Urinary bladder (tissue), 4 donors: ENCODE measurements around the gene IRF2BP2. TPM values are rescaled to one million over a fixed set of nuclear protein-coding genes. Genes with fewer than 3 reads are reported as not detected.

Experiments used
- DNase-seq: peaks from one replicate; pipeline ENCODE4 v3.0.0-alpha.2; 2015; ENCODE audit errors: extremely low spot score
- H3K27ac ChIP-seq: one replicate; pipeline ENCODE4 v1.5.1; 2013; ENCODE audit warnings: low read depth, mild to moderate bottlenecking, moderate library complexity
- H3K36me3 ChIP-seq: one replicate; pipeline ENCODE4 v1.6.1; 2013; ENCODE audit warnings: mild to moderate bottlenecking, moderate library complexity; ENCODE audit not compliant: insufficient read depth
- H3K4me1 ChIP-seq: one replicate; pipeline ENCODE4 v1.6.1; 2013; ENCODE audit warnings: mild to moderate bottlenecking, moderate library complexity; ENCODE audit not compliant: insufficient read depth
- H3K4me3 ChIP-seq: one replicate; pipeline ENCODE4 v1.5.1; 2013; ENCODE audit warnings: low read depth, low read length
- WGBS: extraction: QIAGEN DNeasy Blood & Tissue Kit; methylation state at CpG from one replicate; pipeline ENCODE4 v1.1.7; 2013; 5-methylcytosine and 5-hydroxymethylcytosine counted together
- polyA plus RNA-seq: library from polyadenylated mRNA; stranded (reverse); fragments of 200-250 nt; gene quantifications from one replicate; pipeline ENCODE4 v1.2.3, GENCODE V29; 2013
- total RNA-seq: library from RNA; depleted of rRNA; stranded (reverse); fragments of >200 nt; gene quantifications from one replicate; pipeline ENCODE4 v1.2.3, GENCODE V29; 2014
- donor health status: healthy with polysubstance abuse.
- donor health status: healthy.

The IRF2BP2 gene
- total and polyA plus RNA-seq, 2 donors, result 137 TPM

- H3K36me3 ChIP-seq, result no peaks in the 10 kb centered on the region
- no peak overlapping the region for H3K4me3 ChIP-seq
- 66% methylated on average over 6 of the region's 6 CpGs for WGBS
- DNase-seq, result no peak
- H3K4me1 ChIP-seq, result peaks cover 1% of the 10 kb centered on the region
- no peak overlapping the region for H3K27ac ChIP-seq
Observed at GRCh38 chr1:234584420-234584805, 25.6 kb downstream of the IRF2BP2 start.

DNA sequence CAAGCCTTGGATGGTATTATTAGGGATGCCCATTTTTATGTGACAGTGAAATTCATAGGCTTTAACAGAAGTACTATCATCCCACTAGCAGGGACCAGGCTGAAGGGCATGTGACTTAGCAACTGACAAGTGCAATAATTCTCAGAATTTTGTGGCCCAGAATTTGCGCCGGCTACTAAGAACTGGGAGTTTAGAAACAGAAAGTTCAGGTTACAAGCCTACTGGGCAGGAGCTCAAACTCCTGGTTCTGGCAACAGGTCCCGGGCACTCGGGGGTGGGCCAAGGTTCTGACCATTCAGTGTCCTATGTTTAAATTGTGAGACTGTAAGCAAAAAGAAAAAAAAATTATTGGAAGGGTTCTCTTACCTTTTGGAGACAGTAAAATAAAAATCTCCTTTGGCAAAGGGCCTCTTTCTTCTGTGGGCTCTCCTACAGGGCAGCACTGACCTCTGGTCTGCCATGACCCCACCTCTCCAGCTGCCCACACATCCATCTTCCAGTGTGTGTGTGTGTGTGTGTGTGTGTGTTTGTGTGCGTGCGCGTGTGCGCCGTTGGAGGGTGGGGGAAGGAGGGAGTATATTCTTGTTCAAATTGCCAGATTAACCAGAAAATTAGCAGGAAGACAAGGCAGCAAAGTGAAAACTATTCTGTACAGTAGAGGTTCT lies 26.1 kb downstream of the IRF2BP2 start:
- no peak for DNase-seq

DNA sequence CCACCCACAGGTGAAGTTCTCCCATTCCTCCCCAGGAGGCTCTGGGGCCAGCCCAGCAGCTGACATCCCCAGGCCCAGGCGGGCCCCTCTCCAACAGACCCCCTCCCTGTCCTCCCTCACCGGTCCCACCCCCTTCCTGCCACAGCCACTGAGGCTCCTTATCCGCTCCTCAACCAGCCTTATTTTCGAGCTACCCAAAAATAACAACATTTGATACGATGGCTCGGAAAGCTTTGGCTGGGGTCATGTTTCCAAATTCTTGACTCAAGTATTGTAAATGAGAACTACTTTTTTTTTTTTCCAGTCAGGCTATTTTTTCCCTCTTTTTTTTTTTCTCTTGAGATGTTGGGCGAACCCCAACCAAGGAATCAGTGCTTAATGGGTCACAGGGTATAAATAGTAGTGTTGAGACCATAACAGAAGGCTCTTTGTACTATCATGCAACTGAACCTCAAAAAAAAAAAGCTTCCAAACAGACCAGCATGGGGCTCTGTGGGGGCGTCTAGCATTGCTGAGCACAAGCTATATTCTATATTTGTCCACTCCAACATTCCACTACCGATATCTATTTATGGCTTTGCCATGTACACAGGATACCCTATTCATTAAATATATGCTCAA lies 27.2 kb downstream of the IRF2BP2 start:
- DNase-seq, result no peak
- Histone ChIP-seq H3K36me3 (no peaks in the 10 kb centered on the region), H3K27ac (no peak overlapping the region), H3K4me1 (peaks cover 1% of the 10 kb centered on the region), H3K4me3 (no peak overlapping the region)
- 39% methylated on average over 9 of the region's 9 CpGs for WGBS

More for the DNA sequence above, 26.1 kb downstream of the IRF2BP2 start:
- WGBS, result 65% methylated on average over 9 of the region's 9 CpGs
- H3K36me3 ChIP-seq, result no peaks in the 10 kb centered on the region
- no peak overlapping the region for H3K4me3 ChIP-seq
- H3K4me1 ChIP-seq, result peaks cover 1% of the 10 kb centered on the region
- H3K27ac ChIP-seq, result no peak overlapping the region

DNA sequence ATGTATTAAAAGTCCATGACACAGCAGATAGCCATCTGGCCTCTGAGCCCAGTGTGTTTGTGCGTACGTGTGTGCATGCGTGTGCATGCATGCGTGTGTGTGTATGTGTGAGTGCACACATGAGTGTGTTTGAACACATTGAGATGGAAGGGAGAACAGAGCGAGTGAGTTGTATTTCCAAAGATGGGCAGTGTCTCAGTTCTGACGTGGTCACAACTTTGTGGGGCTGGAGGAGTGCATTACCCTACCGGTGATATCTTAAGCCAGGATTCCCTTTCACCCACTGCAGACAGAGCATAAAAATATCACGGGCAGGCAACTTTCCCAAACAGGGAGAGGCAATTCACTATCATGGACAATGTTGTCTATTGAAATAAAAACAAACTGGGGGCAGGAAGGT lies 27.8 kb downstream of the IRF2BP2 start:
- H3K4me3 ChIP-seq, result no peak overlapping the region
- WGBS, result 44% methylated on average over 8 of the region's 8 CpGs
- no peaks in the 10 kb centered on the region for H3K36me3 ChIP-seq
- no peak overlapping the region for H3K27ac ChIP-seq
- peaks cover 1% of the 10 kb centered on the region for H3K4me1 ChIP-seq
- DNase-seq, result no peak

GRCh38 chr1:234581063-234581714 lies 28.8 kb downstream of the IRF2BP2 start:
- DNase-seq, result no peak
- WGBS, result 86% methylated on average over 7 of the region's 7 CpGs
- H3K4me3 ChIP-seq, result no peak overlapping the region
- no peak overlapping the region for H3K27ac ChIP-seq
- no peaks in the 10 kb centered on the region for H3K36me3 ChIP-seq
- H3K4me1 ChIP-seq, result peaks cover 1% of the 10 kb centered on the region

DNA sequence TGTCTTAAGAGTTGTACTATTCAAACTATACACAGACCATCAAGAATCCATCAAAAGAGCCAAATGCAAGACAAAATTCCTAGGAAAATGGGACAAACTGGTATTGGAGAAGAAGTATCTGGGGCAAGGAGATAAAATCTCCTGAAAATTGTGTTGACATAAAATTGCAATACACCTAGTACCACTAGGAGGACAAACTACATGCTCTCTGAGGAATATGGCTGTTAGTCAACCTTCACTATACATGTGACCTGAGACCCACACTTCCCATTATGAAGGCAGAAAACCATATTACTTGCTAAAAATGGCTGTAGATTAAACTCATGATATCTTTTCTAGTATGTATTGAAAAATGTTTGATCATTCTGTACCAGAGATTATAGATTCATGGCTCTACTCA lies 30.0 kb downstream of the IRF2BP2 start:
- H3K4me3 ChIP-seq, result no peak overlapping the region
- no peak overlapping the region for H3K27ac ChIP-seq
- peaks cover 1% of the 10 kb centered on the region for H3K4me1 ChIP-seq
- no peak for DNase-seq
- no peaks in the 10 kb centered on the region for H3K36me3 ChIP-seq

- H3K4me1 ChIP-seq, result peaks cover 1% of the 10 kb centered on the region
- WGBS, result 88% methylated on average over 8 of the region's 8 CpGs
- no peaks in the 10 kb centered on the region for H3K36me3 ChIP-seq
- H3K27ac ChIP-seq, result no peak overlapping the region
- H3K4me3 ChIP-seq, result no peak overlapping the region
- DNase-seq, result no peak
Observed at GRCh38 chr1:234578735-234579134, 31.2 kb downstream of the IRF2BP2 start.

GRCh38 chr1:234578087-234578486 lies 31.9 kb downstream of the IRF2BP2 start:
- Histone ChIP-seq H3K27ac (no peak overlapping the region), H3K36me3 (no peaks in the 10 kb centered on the region), H3K4me1 (peaks cover 1% of the 10 kb centered on the region), H3K4me3 (no peak overlapping the region)
- no peak for DNase-seq
- WGBS, result 92% methylated on average over 2 of the region's 2 CpGs

- Histone ChIP-seq H3K27ac (no peak overlapping the region), H3K4me1 (no peaks in the 10 kb centered on the region), H3K36me3 (no peaks in the 10 kb centered on the region), H3K4me3 (no peak overlapping the region)
- 39% methylated on average over 2 of the region's 2 CpGs for WGBS
- no peak for DNase-seq
Observed at GRCh38 chr1:234573711-234574299, 36.2 kb downstream of the IRF2BP2 start.

- Histone ChIP-seq H3K4me3 (no peak overlapping the region), H3K27ac (no peak overlapping the region), H3K4me1 (no peaks in the 10 kb centered on the region), H3K36me3 (no peaks in the 10 kb centered on the region)
- no peak for DNase-seq
- 80% methylated on average over 7 of the region's 7 CpGs for WGBS
Observed at GRCh38 chr1:234572966-234573365, 37.0 kb downstream of the IRF2BP2 start.

DNA sequence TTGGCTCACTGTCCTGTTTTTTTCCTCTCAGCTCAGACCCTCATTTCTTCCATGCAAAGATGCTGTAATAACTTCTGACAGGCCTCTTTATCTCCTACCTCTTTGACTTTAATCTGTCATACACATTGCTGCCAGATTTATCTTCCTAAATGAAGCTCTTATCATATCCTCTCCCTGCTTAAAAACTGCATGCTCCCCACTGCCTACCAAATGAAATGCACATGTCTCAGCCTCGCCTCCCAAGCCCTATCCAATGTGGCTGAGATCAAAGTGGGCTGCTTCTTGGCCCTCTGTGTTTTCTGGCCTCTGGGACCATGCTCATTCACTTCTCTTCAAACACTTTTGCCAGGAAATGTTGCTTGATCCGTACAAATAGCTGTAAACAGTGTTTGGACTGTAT lies 38.3 kb downstream of the IRF2BP2 start:
- no peak for DNase-seq
- H3K4me1 ChIP-seq, result no peaks in the 10 kb centered on the region
- no peak overlapping the region for H3K27ac ChIP-seq
- 65% methylated on average over 2 of the region's 2 CpGs for WGBS
- no peak overlapping the region for H3K4me3 ChIP-seq
- no peaks in the 10 kb centered on the region for H3K36me3 ChIP-seq

DNA sequence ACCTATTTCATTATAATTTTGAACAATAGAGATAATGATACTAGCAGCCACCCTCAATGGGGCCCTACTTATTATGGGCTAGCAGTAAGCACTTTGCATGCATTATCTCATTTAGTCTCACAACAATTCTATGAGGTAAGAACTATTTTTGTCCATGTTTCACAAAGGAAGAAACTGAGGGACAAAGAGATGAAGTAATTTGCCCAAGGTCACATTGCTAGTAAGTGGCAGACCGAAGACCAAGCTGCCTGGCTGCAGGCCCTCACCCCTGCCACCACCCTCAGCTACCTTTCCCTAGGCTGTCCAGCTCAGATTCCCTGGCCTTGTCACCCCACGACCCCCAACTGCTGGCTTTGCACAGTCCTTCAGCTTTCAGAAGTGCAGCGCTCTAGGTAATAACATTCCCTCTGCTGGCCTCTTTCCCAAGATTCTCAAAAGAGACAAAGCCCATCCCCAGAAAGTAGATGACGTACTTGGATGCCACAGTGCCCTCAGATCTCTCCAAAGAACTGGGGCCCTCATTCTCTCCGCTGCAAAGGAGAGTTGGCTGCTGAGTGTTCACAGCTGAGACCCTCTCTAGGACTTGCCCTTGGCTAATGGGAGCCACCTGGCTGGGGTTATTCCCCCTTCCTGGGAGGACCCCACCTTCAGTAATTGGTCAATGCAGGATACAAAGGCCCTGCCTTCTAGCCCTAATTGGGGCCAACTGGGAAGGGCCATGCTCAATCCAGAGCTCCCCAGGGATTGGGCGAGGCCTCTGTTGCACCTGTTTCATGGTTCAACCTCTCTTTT lies 39.5 kb downstream of the IRF2BP2 start:
- no peaks in the 10 kb centered on the region for H3K4me1 ChIP-seq
- no peak overlapping the region for H3K4me3 ChIP-seq
- no peak for DNase-seq
- H3K36me3 ChIP-seq, result no peaks in the 10 kb centered on the region
- no peak overlapping the region for H3K27ac ChIP-seq
- 88% methylated on average over 6 of the region's 6 CpGs for WGBS

DNA sequence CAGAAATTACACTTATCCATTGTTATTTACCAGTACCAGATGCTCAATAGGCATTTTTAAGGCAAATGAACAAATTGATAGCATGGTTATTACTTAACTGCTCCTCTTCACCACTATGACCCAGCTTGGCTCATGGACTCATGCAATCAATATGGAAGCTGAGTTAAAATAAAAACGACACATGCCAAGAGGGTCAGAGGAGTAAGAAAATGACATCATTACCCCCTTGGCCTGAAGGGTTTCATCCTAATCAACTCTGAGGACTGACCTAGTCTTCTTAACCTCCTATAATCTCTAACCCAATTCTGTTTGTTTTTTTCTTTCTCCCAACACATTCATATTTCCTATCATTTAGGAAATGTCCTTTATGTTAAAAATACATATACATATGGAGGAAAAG lies 41.6 kb downstream of the IRF2BP2 start:
- no peaks in the 10 kb centered on the region for H3K36me3 ChIP-seq

More for the DNA sequence above, 41.6 kb downstream of the IRF2BP2 start:
- DNase-seq, result no peak
- no peak overlapping the region for H3K27ac ChIP-seq
- no peaks in the 10 kb centered on the region for H3K4me1 ChIP-seq
- H3K4me3 ChIP-seq, result no peak overlapping the region
- WGBS, result 100% methylated on average over 1 of the region's 1 CpG
